ENCODE measurements around the gene L2HGDH. TPM values are rescaled to one million over a fixed set of nuclear protein-coding genes. Genes with fewer than 3 reads are reported as not detected.

The L2HGDH gene
- polyA plus RNA-seq, 2 of the 4 experiments (the other 2 are of a cell fraction), result 14.5 to 18.1 TPM

- Histone ChIP-seq H3K9me3 (no peaks in the 10 kb centered on the region), H3K4me1 (peaks cover 11% of the 10 kb centered on the region), H3K27ac (no peak overlapping the region; a peak in 1 of 6 replicates), H3K4me3 (no peak overlapping the region), H3K4me2 (no peak overlapping the region; the same call in 2 of the 3 replicates)
- TF ChIP-seq HOXA7 (CRISPR knock-in tag; IDR thresholded peaks at IDR 0.05), result no peak
- TF ChIP-seq ZFP36 (IDR thresholded peaks at IDR 0.05; ENCODE audit: borderline replicate concordance, partially characterized antibody), result no peak
- TF ChIP-seq USF2 (IDR thresholded peaks at IDR 0.05), result no peak
- TF ChIP-seq CEBPB (IDR thresholded peaks at IDR 0.05), result no peak
- no peak for TF ChIP-seq PHF8 (IDR thresholded peaks at IDR 0.05; ENCODE audit: borderline replicate concordance, low read depth)
- TF ChIP-seq KDM5A (IDR thresholded peaks at IDR 0.05), result no peak
- no peak for TF ChIP-seq GATA3 (IDR thresholded peaks at IDR 0.05; ENCODE audit: borderline replicate concordance)
- TF ChIP-seq NFE2L2 (conservative IDR thresholded peaks at IDR 0.05; ENCODE audit: low read length), result no peak
- no peak for TF ChIP-seq EP300 (IDR thresholded peaks at IDR 0.05)
- TF ChIP-seq ZNF302 (CRISPR knock-in tag; IDR thresholded peaks at IDR 0.05), result no peak
- no peak for TF ChIP-seq CHD4 (IDR thresholded peaks at IDR 0.05; ENCODE audit: borderline replicate concordance)
- no peak for TF ChIP-seq ELK1 (IDR thresholded peaks at IDR 0.05; ENCODE audit: low read depth, low read length)
- TF ChIP-seq CBX2 (IDR thresholded peaks at IDR 0.05; ENCODE audit: borderline replicate concordance, low read depth), result no peak
- TF ChIP-seq TFCP2L1 (CRISPR knock-in tag; IDR thresholded peaks at IDR 0.05), result no peak
- TF ChIP-seq TP53 (CRISPR knock-in tag; IDR thresholded peaks at IDR 0.05), result no peak
- ATAC-seq, result no peak
- WGBS (ENCODE audit: missing lambda C conversion rate), result 66% methylated on average over 8 of the region's 8 CpGs
- FAIRE-seq, result no peak
- CTCF ChIA-PET, result interaction anchor here (0.6 to 3.4 kb wide), 31 partner anchors 8 to 541 kb away, joined by 3 to 23 read pairs (median 6); partner anchors contain the start of genes CDKL1, DMAC2L, L2HGDH and MAP4K5
- no peak for DNase-seq (ENCODE audit: low read depth in 1 of 2, low spot score in 1 of 2)
- POLR2A ChIA-PET, result interaction anchor here (1.0 to 2.1 kb wide), 4 partner anchors 8 to 349 kb away, joined by 3 to 22 read pairs (median 3); partner anchors contain the start of genes CDKL1, DMAC2L, L2HGDH and MAP4K5
These were observed 8.3 kb upstream of the L2HGDH start for GRCh38 chr14:50320283-50320682.

GRCh38 chr14:50319721-50320120, 7.7 kb upstream of the L2HGDH start:
- FAIRE-seq (no peak), ATAC-seq (no peak), DNase-seq (ENCODE audit: low read depth in 1 of 2, low spot score in 1 of 2) (no peak)
- TF ChIP-seq BCL3 (IDR thresholded peaks at IDR 0.05) (no peak), NPAS2 (CRISPR knock-in tag; IDR thresholded peaks at IDR 0.05; ENCODE audit: borderline replicate concordance) (no peak), CBX8 (IDR thresholded peaks at IDR 0.05) (no peak), MAX (IDR thresholded peaks at IDR 0.05) (no peak), EHF (CRISPR knock-in tag; IDR thresholded peaks at IDR 0.05) (no peak), USF2 (IDR thresholded peaks at IDR 0.05) (no peak), TFCP2L1 (CRISPR knock-in tag; IDR thresholded peaks at IDR 0.05) (no peak), GATA3 (IDR thresholded peaks at IDR 0.05; ENCODE audit: borderline replicate concordance) (no peak), PHF8 (IDR thresholded peaks at IDR 0.05; ENCODE audit: borderline replicate concordance, low read depth) (no peak), HOXB5 (CRISPR knock-in tag; IDR thresholded peaks at IDR 0.05) (no peak), MAZ (IDR thresholded peaks at IDR 0.05; ENCODE audit: borderline replicate concordance, low read depth, low read length) (no peak), HDAC2 (IDR thresholded peaks at IDR 0.05) (no peak), REST (IDR thresholded peaks at IDR 0.05) (no peak), JUN (IDR thresholded peaks at IDR 0.05) (no peak)
- ChIA-PET POLR2A (interaction anchor here (2.1 kb wide), 1 partner anchor 7 kb away, joined by 22 read pairs; the partner anchor contains the start of genes DMAC2L and L2HGDH), CTCF (interaction anchor here (1.2 to 3.1 kb wide), 13 partner anchors 9 to 541 kb away, joined by 3 to 17 read pairs (median 7); partner anchors contain the start of genes CDKL1 and MAP4K5)
- Histone ChIP-seq H3K4me3 (no peak overlapping the region), H3K4me1 (peaks cover 11% of the 10 kb centered on the region), H3K27ac (no peak overlapping the region), H3K9me3 (no peaks in the 10 kb centered on the region), H3K4me2 (no peak overlapping the region)
- 92% methylated on average over 2 of the region's 2 CpGs for WGBS (ENCODE audit: missing lambda C conversion rate)
